ENCODE measurements around the gene MOB2. TPM values are rescaled to one million over a fixed set of nuclear protein-coding genes. Genes with fewer than 3 reads are reported as not detected.

Gene MOB2
- total RNA-seq, 1 experiment from 2014 or later = 22.7 TPM

DNA sequence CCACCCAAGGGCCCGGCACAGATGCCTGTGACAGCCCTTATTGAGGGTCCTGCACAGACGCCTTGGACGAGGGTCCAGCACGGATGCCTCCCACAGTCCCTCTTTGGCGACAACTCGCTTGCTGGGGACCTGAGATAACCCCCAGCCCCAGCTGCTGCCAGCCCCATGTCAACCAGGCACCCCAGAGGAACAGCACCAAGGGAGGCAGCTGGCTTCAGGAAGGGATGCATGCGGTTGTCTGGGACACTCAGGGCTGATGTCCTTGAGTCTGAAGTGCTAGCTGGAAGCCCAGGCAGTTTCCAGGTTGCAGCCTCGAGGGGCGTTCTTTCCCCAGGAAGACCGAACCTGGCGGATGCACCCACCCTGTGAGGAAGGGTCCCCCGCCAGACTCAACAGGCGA is 33.8 kb downstream of the MOB2 start:
- Histone ChIP-seq H3K4ac (ENCODE audit: low read depth, low read length) (no peak overlapping the region), H3K4me2 (ENCODE audit: insufficient read depth, insufficient read length, low read length) (no peak overlapping the region), H2BK120ac (ENCODE audit: low read depth, low read length, poor library complexity, severe bottlenecking) (no peak overlapping the region), H2BK20ac (ENCODE audit: low read depth, low read length, poor library complexity, severe bottlenecking) (no peak overlapping the region), H4K91ac (ENCODE audit: insufficient read length, low read depth, low read length) (no peak overlapping the region), H4K20me1 (ENCODE audit: control insufficient read depth, insufficient read depth, insufficient read length) (peaks cover 4% of the 10 kb centered on the region), H4K8ac (replicated peaks; ENCODE audit: insufficient read length, low read depth, low read length) (no peak overlapping the region), H3K23ac (ENCODE audit: insufficient read length, low read depth, low read length) (no peak overlapping the region), H3K27ac (ENCODE audit: insufficient read length, low read depth, low read length) (no peak overlapping the region), H3K27me3 (ENCODE audit: insufficient read depth, low read length) (no peaks in the 10 kb centered on the region), H3K4me1 (ENCODE audit: insufficient read depth, low read length) (no peaks in the 10 kb centered on the region), H3K9me3 (ENCODE audit: control insufficient read depth, low read depth, low read length) (no peaks in the 10 kb centered on the region), H2BK15ac (ENCODE audit: low read depth, low read length) (no peak overlapping the region), H3T11ph (ENCODE audit: low read length) (no peak overlapping the region), H2BK5ac (ENCODE audit: insufficient read length, low read length) (no peak overlapping the region), H3K23me2 (ENCODE audit: insufficient read length, low read depth, low read length, poor library complexity, severe bottlenecking) (no peaks in the 10 kb centered on the region), H3K79me1 (ENCODE audit: insufficient read depth, low read depth, low read length, poor library complexity, severe bottlenecking) (no peaks in the 10 kb centered on the region), H3K79me2 (ENCODE audit: insufficient read depth, low read length) (no peaks in the 10 kb centered on the region), H4K5ac (ENCODE audit: insufficient read length, low read depth, low read length) (no peak overlapping the region), H3K56ac (ENCODE audit: insufficient read length, low read depth, low read length) (no peak overlapping the region), H2AK5ac (ENCODE audit: insufficient read length, low read length) (no peak overlapping the region), H3K14ac (ENCODE audit: insufficient read depth, low read length) (no peak overlapping the region), H2AFZ (ENCODE audit: low read length) (no peak overlapping the region), H3K18ac (ENCODE audit: insufficient read length, low read depth, low read length) (no peak overlapping the region), H3K9ac (ENCODE audit: extremely low read depth, insufficient read length, low read length) (no peak overlapping the region), H2BK12ac (ENCODE audit: insufficient read length, low read depth, low read length) (no peak overlapping the region)
- Mint-ChIP-seq H3K27ac (no peak overlapping the region), H3K9me3 (no peaks in the 10 kb centered on the region), H3K4me1 (0 out of 4 replicates have a peak, but pooled peaks cover 0 to 4% of the 10 kb centered on the region in 2 experiments), H3K36me3 (ENCODE audit: insufficient read depth in 1 of 3, low read depth in 3 of 3) (peaks cover 0 to 6% (median 6%) of the 10 kb centered on the region in 3 experiments; a peak in 3 of 7 replicates), H3K4me3 (no peak overlapping the region), H3K27me3 (ENCODE audit: low read depth) (no peaks in the 10 kb centered on the region)
- no peak for DNase-seq
- no CpG with 5 or more reads among the region's 13 CpGs for WGBS (ENCODE audit: extremely low coverage, insufficient read length, low lambda C conversion rate)
- TF ChIP-seq, protein P1, sequence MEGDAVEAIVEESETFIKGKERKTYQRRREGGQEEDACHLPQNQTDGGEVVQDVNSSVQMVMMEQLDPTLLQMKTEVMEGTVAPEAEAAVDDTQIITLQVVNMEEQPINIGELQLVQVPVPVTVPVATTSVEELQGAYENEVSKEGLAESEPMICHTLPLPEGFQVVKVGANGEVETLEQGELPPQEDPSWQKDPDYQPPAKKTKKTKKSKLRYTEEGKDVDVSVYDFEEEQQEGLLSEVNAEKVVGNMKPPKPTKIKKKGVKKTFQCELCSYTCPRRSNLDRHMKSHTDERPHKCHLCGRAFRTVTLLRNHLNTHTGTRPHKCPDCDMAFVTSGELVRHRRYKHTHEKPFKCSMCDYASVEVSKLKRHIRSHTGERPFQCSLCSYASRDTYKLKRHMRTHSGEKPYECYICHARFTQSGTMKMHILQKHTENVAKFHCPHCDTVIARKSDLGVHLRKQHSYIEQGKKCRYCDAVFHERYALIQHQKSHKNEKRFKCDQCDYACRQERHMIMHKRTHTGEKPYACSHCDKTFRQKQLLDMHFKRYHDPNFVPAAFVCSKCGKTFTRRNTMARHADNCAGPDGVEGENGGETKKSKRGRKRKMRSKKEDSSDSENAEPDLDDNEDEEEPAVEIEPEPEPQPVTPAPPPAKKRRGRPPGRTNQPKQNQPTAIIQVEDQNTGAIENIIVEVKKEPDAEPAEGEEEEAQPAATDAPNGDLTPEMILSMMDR (conservative IDR thresholded peaks at IDR 0.05) = no peak
